SH-SY5Y (cell line): ENCODE measurements around the gene PAK2.

Experiments
- GATA2 ChIP-seq: IDR thresholded peaks from 2 replicates; pipeline ENCODE4 v1.6.1; 2011; ENCODE audit warnings: mild to moderate bottlenecking, low read depth, low read length
- GATA3 ChIP-seq: IDR thresholded peaks from 2 replicates; pipeline ENCODE4 v1.6.1; 2011; ENCODE audit warnings: low read depth, mild to moderate bottlenecking, low read length, moderate library complexity

The PAK2 gene

GRCh38 chr3:196793246-196793645 lies 53.6 kb downstream of the PAK2 start:
- TF ChIP-seq GATA2 (0 out of 2 replicates have a peak, but pooled peaks have one; percentile 11), GATA3 (no peak)

GRCh38 chr3:196794467-196794866 lies 54.8 kb downstream of the PAK2 start:
- no peak for TF ChIP-seq GATA2
- no peak for TF ChIP-seq GATA3

GRCh38 chr3:196796317-196796716 lies 56.7 kb downstream of the PAK2 start:
- no peak for TF ChIP-seq GATA3
- TF ChIP-seq GATA2 = no peak

- TF ChIP-seq GATA3 (no peak), GATA2 (no peak)
Observed at GRCh38 chr3:196800742-196801434, 61.2 kb downstream of the PAK2 start.

DNA sequence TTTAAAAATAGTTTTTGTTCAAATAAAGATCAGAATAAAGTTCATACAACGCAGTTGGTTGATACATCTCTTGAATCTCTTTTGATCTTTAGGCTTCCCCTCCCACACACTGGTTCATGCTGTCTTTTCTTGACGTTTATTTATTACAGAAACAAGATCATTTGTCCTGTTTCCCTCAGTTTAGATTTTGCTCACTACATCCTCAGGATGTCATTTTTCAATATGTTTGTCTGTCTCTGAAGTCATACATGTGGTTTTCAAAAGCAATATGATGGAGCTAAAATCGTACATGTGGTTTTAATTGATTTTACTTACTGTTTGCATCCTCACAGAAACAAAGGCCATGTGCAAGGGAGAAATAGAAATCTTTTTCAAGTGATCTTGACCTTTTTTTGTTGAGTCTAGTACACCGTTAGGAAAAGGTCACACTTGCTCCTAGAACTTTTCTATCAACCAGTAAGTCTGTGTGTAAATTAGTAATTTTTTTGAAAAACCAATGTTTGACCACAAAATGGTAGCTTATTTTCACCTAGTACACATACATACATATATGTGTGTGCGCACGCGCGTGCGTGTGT lies 64.3 kb downstream of the PAK2 start:
- TF ChIP-seq GATA3 = no peak
- no peak for TF ChIP-seq GATA2

GRCh38 chr3:196804773-196805172 lies 65.1 kb downstream of the PAK2 start:
- no peak for TF ChIP-seq GATA3
- no peak for TF ChIP-seq GATA2

GRCh38 chr3:196810963-196811581 lies 71.4 kb downstream of the PAK2 start:
- TF ChIP-seq GATA2 (no peak), GATA3 (no peak)

DNA sequence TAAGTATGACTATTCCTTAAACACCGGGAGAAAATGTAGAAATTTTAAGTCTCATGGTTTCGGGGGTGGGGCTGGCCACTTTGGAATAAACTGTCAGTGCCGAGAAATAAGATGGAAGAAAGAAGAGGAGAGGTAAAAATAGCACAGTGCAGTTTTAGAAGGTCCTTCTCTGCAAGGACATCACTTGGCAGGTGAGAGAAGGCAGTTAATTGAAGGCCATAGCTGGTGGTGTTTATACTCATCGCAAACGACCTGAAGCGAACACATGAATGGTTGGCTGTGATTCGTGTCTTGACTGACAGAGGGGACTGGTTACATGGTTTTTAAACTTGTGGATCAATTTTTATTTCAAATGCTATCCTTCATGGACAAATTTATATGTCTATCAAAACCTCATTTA lies 73.2 kb downstream of the PAK2 start:
- TF ChIP-seq GATA2 (no peak), GATA3 (no peak)

GRCh38 chr3:196813903-196814302 lies 74.2 kb downstream of the PAK2 start:
- TF ChIP-seq GATA3 (no peak), GATA2 (no peak)

DNA sequence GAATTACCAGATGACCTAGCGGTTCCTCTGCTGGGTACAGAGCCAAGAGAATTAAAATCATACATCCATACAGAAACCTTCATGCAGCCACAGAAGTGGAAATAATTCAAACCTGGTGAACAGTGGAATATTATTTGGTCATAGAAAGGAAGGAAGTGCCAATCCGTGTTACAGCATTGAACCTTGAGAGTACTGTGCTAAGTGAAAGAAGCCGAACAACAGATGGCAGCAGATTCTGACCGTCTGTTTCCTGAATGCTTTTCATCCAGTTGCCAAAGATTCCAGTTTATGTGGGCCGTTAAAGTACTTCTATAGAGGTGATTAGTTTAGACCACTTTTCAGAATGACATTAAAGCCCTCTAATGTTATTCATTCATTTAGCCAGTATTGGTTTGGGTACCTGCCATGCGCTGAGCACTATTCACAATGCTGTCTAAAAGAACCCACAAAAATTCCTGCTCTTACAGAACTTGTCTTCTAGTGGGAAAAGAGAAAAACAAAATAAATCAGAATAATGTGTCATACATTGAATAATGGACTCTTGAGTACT lies 82.2 kb downstream of the PAK2 start:
- TF ChIP-seq GATA2 = no peak
- TF ChIP-seq GATA3 = no peak

- TF ChIP-seq GATA2 = no peak
Observed at GRCh38 chr3:196835086-196835485, 95.4 kb downstream of the PAK2 start.

GRCh38 chr3:196837819-196838420 lies 98.3 kb downstream of the PAK2 start:
- no peak for TF ChIP-seq GATA2
- TF ChIP-seq GATA3 = no peak

GRCh38 chr3:196842567-196843434 lies 103.1 kb downstream of the PAK2 start:
- TF ChIP-seq GATA3 (no peak), GATA2 (no peak)

GRCh38 chr3:196843435-196844110 lies 103.9 kb downstream of the PAK2 start:
- TF ChIP-seq GATA3 = no peak
- TF ChIP-seq GATA2 = no peak
